Spleen (tissue), 7 donors: ENCODE measurements around the gene MYEOV.

Experiments used
- CTCF ChIP-seq, 11 experiments: fragments of 200-600 bp in 7 of 11; fragments of 450-650 bp in 4 of 11; sonication (generic) in 4 of 11; IDR thresholded peaks in 8 of 11; conservative IDR thresholded peaks in 3 of 11; 1 replicate in 7 of 11; 2 replicates in 4 of 11; pipeline versions ENCODE4 v1.4.0 to v1.8.0; 2016 to 2021; ENCODE audit warnings: antibody characterized with exemption in 11 of 11, inconsistent platforms in 4 of 11, mild to moderate bottlenecking in 1 of 11
- POLR2A ChIP-seq, 3 donors: fragments of 450-650 bp; IDR thresholded peaks; one replicate each; pipeline ENCODE4 v1.5.1; 2017; ENCODE audit warnings: antibody characterized with exemption in 3 of 3, mild to moderate bottlenecking in 1 of 3
- POLR2AphosphoS5 ChIP-seq, 3 donors: sonication (generic); formaldehyde crosslinking; IDR thresholded peaks; one replicate each; pipeline ENCODE4 v1.5.1; 2017; ENCODE audit warnings: antibody characterized with exemption in 3 of 3
- donor health status: DM: no; HTN: no; CAD: no; lungs with moderate emphysema.
- donor health status: DM: no; HTN: no; CAD: no.
- donor health status: DM: no; HTN: no; CAD: no.

GRCh38 chr11:69284081-69284511 lies 9.9 kb upstream of the MYEOV start:
- no peak for TF ChIP-seq CTCF (IDR thresholded peaks at IDR 0.05 in 8 of 11, conservative IDR thresholded peaks at IDR 0.05 in 3 of 11)
- TF ChIP-seq POLR2A (IDR thresholded peaks at IDR 0.05) = no peak
- TF ChIP-seq POLR2AphosphoS5 (IDR thresholded peaks at IDR 0.05) = no peak
